Ovary (tissue), 3 donors: ENCODE results near the gene TXNDC17.
A peak's percentile ranks its signal among the peaks of the same experiment; 100 is the strongest.

ENCODE experiments used
- EP300 ChIP-seq: sonication (generic); formaldehyde crosslinking; IDR thresholded peaks from one replicate; pipeline ENCODE4 v1.6.1; 2017; ENCODE audit warnings: antibody characterized with exemption
- POLR2A ChIP-seq: fragments of 450-650 bp; IDR thresholded peaks from one replicate; pipeline ENCODE4 v1.6.1; 2017; ENCODE audit warnings: antibody characterized with exemption, mild to moderate bottlenecking, moderate library complexity
- TF ChIP-seq, protein P1 (sequence below), 3 donors: fragments of 450-650 bp in 2 of 3; fragments of 200-600 bp in 1 of 3; IDR thresholded peaks; one replicate each; pipeline versions ENCODE4 v1.5.1 to v1.8.0; 2016 to 2022; ENCODE audit warnings: antibody characterized with exemption in 3 of 3, mild to moderate bottlenecking in 1 of 3
- donor health status: DM: no; HTN: no; CAD: no.

DNA sequence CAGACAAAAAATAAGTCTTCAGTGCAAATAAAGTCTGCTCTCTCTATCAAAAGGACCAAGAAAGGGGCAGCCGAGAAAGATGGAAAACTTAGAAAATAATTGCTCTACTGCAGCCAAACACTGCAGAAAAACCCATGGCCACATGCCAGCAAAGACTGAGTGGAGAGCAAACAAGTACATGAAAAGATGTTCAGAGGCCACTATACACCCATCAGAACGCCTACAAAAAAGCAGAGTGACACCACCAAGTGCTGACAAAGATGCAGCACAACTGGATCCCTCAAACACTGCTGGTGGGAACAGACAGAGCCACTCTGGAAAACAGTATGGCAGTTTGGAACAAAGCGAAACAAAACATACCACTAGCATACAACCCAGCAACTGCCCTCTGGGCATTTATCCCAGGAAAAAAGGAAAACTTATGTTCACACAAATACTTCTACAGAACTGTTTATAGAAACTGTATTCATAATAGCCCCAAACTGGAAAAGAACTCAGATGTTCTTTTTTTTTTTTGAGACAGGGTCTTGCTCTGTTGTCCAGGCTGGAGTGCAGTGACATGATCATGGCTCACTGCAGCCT is 37.0 kb upstream of the TXNDC17 start:
- TF ChIP-seq, protein P1, sequence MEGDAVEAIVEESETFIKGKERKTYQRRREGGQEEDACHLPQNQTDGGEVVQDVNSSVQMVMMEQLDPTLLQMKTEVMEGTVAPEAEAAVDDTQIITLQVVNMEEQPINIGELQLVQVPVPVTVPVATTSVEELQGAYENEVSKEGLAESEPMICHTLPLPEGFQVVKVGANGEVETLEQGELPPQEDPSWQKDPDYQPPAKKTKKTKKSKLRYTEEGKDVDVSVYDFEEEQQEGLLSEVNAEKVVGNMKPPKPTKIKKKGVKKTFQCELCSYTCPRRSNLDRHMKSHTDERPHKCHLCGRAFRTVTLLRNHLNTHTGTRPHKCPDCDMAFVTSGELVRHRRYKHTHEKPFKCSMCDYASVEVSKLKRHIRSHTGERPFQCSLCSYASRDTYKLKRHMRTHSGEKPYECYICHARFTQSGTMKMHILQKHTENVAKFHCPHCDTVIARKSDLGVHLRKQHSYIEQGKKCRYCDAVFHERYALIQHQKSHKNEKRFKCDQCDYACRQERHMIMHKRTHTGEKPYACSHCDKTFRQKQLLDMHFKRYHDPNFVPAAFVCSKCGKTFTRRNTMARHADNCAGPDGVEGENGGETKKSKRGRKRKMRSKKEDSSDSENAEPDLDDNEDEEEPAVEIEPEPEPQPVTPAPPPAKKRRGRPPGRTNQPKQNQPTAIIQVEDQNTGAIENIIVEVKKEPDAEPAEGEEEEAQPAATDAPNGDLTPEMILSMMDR (IDR thresholded peaks at IDR 0.05) = peak in 1 of 3 donors; percentile 8
- TF ChIP-seq POLR2A = no peak
- no peak for TF ChIP-seq EP300
